ENCODE data around the gene HS6ST2. TPM values are rescaled to one million over a fixed set of nuclear protein-coding genes. Genes with fewer than 3 reads are reported as not detected.
"Not testable (repeated sequence)": the region's sequence is repeated elsewhere in the genome, so short reads cannot be mapped to it uniquely, and the experiment has no call there.

HS6ST2 gene
- polyA plus RNA-seq, 1 donor from 2014 or later = not detected

GRCh38 chrX:132956421-132957210 lies 1.8 kb downstream of the HS6ST2 start:
- Mint-ChIP-seq H3K36me3 (no peaks in the 10 kb centered on the region), H3K4me3 (peak overlapping the region in 3 of 4 donors; percentile 48 to 60 (median 49)), H3K27ac (no peak overlapping the region), H3K4me1 (peaks cover 0 to 7% (median 0%) of the 10 kb centered on the region in 3 donors), H3K27me3 (peaks cover 22% of the 10 kb centered on the region), H3K9me3 (no peaks in the 10 kb centered on the region)

- Mint-ChIP-seq H3K4me1 (peaks cover 0 to 7% (median 0%) of the 10 kb centered on the region in 3 donors), H3K9me3 (no peaks in the 10 kb centered on the region), H3K27me3 (peaks cover 18% of the 10 kb centered on the region), H3K4me3 (no peak overlapping the region), H3K36me3 (no peaks in the 10 kb centered on the region), H3K27ac (no peak overlapping the region)
These were observed 2.7 kb downstream of the HS6ST2 start for GRCh38 chrX:132955690-132956089.

- no peaks in the 10 kb centered on the region for H3K36me3 Mint-ChIP-seq
- H3K27ac Mint-ChIP-seq = no peak overlapping the region
- peaks cover 14% of the 10 kb centered on the region for H3K27me3 Mint-ChIP-seq
- H3K9me3 Mint-ChIP-seq = no peaks in the 10 kb centered on the region
- H3K4me3 Mint-ChIP-seq = no peak overlapping the region
- H3K4me1 Mint-ChIP-seq = peaks cover 0 to 7% (median 0%) of the 10 kb centered on the region in 3 donors
These were observed 4.1 kb downstream of the HS6ST2 start for GRCh38 chrX:132954323-132954722.

GRCh38 chrX:132953354-132953753 lies 5.1 kb downstream of the HS6ST2 start:
- H3K27me3 Mint-ChIP-seq = peaks cover 6% of the 10 kb centered on the region
- H3K4me3 Mint-ChIP-seq = no peak overlapping the region
- peaks cover 0 to 3% (median 0%) of the 10 kb centered on the region in 3 donors for H3K4me1 Mint-ChIP-seq
- H3K9me3 Mint-ChIP-seq = no peaks in the 10 kb centered on the region
- H3K27ac Mint-ChIP-seq = no peak overlapping the region
- no peaks in the 10 kb centered on the region for H3K36me3 Mint-ChIP-seq

- Mint-ChIP-seq H3K27ac (no peak overlapping the region), H3K9me3 (peaks cover 0 to 3% (median 3%) of the 10 kb centered on the region in 3 donors), H3K36me3 (no peaks in the 10 kb centered on the region), H3K4me3 (no peak overlapping the region), H3K4me1 (no peaks in the 10 kb centered on the region), H3K27me3 (no peaks in the 10 kb centered on the region)
These were observed 9.7 kb downstream of the HS6ST2 start for GRCh38 chrX:132948648-132949260.

- H3K4me1 Mint-ChIP-seq, H3K4me3 Mint-ChIP-seq, H3K27ac Mint-ChIP-seq, H3K27me3 Mint-ChIP-seq, H3K9me3 Mint-ChIP-seq, H3K36me3 Mint-ChIP-seq: not testable (repeated sequence)
These were observed 13.3 kb downstream of the HS6ST2 start for GRCh38 chrX:132945055-132945599.

- no peaks in the 10 kb centered on the region for H3K27me3 Mint-ChIP-seq
- no peaks in the 10 kb centered on the region for H3K4me1 Mint-ChIP-seq
- H3K4me3 Mint-ChIP-seq = no peak overlapping the region
- no peak overlapping the region for H3K27ac Mint-ChIP-seq
- H3K36me3 Mint-ChIP-seq = no peaks in the 10 kb centered on the region
- H3K9me3 Mint-ChIP-seq = peaks cover 0 to 4% (median 3%) of the 10 kb centered on the region in 3 donors
These were observed 17.6 kb downstream of the HS6ST2 start for GRCh38 chrX:132940727-132941327.

- Mint-ChIP-seq H3K27ac (no peak overlapping the region), H3K4me3 (no peak overlapping the region), H3K9me3 (peaks cover 0 to 4% (median 0%) of the 10 kb centered on the region in 3 donors), H3K36me3 (no peaks in the 10 kb centered on the region), H3K4me1 (no peaks in the 10 kb centered on the region), H3K27me3 (no peaks in the 10 kb centered on the region)
These were observed 25.3 kb downstream of the HS6ST2 start for GRCh38 chrX:132933170-132933569.

- no peak overlapping the region for H3K27ac Mint-ChIP-seq
- no peaks in the 10 kb centered on the region for H3K36me3 Mint-ChIP-seq
- H3K4me3 Mint-ChIP-seq = no peak overlapping the region
- H3K4me1 Mint-ChIP-seq = no peaks in the 10 kb centered on the region
- no peaks in the 10 kb centered on the region for H3K9me3 Mint-ChIP-seq
- peaks cover 2% of the 10 kb centered on the region for H3K27me3 Mint-ChIP-seq
These were observed 34.0 kb downstream of the HS6ST2 start for GRCh38 chrX:132924426-132924825.

GRCh38 chrX:132918523-132918922 lies 39.9 kb downstream of the HS6ST2 start:
- Mint-ChIP-seq H3K36me3 (no peaks in the 10 kb centered on the region), H3K9me3 (no peaks in the 10 kb centered on the region), H3K27me3 (peaks cover 4% of the 10 kb centered on the region), H3K4me1 (no peaks in the 10 kb centered on the region), H3K4me3 (no peak overlapping the region), H3K27ac (no peak overlapping the region)

- Mint-ChIP-seq H3K4me3 (no peak overlapping the region), H3K4me1 (no peaks in the 10 kb centered on the region), H3K27me3 (peaks cover 4% of the 10 kb centered on the region), H3K36me3 (no peaks in the 10 kb centered on the region), H3K27ac (no peak overlapping the region), H3K9me3 (no peaks in the 10 kb centered on the region)
These were observed 42.1 kb downstream of the HS6ST2 start for GRCh38 chrX:132916349-132916748.

- Mint-ChIP-seq H3K36me3 (no peaks in the 10 kb centered on the region), H3K27ac (no peak overlapping the region), H3K4me1 (no peaks in the 10 kb centered on the region), H3K9me3 (no peaks in the 10 kb centered on the region), H3K4me3 (no peak overlapping the region), H3K27me3 (peaks cover 4% of the 10 kb centered on the region)
These were observed 48.8 kb downstream of the HS6ST2 start for GRCh38 chrX:132909643-132910042.

- Mint-ChIP-seq H3K36me3 (no peaks in the 10 kb centered on the region), H3K9me3 (no peaks in the 10 kb centered on the region), H3K4me1 (no peaks in the 10 kb centered on the region), H3K4me3 (no peak overlapping the region), H3K27ac (no peak overlapping the region), H3K27me3 (peaks cover 4% of the 10 kb centered on the region)
These were observed 49.5 kb downstream of the HS6ST2 start for GRCh38 chrX:132908891-132909290.

GRCh38 chrX:132900633-132901293 lies 57.7 kb downstream of the HS6ST2 start:
- Mint-ChIP-seq H3K4me3 (no peak overlapping the region), H3K27me3 (peaks cover 3% of the 10 kb centered on the region), H3K27ac (no peak overlapping the region), H3K4me1 (no peaks in the 10 kb centered on the region), H3K9me3 (no peaks in the 10 kb centered on the region), H3K36me3 (no peaks in the 10 kb centered on the region)

GRCh38 chrX:132887569-132887968 lies 70.9 kb downstream of the HS6ST2 start:
- H3K36me3 Mint-ChIP-seq = no peaks in the 10 kb centered on the region
- H3K4me3 Mint-ChIP-seq = no peak overlapping the region
- H3K27ac Mint-ChIP-seq = no peak overlapping the region
- no peaks in the 10 kb centered on the region for H3K27me3 Mint-ChIP-seq
- peaks cover 0 to 1% (median 0%) of the 10 kb centered on the region in 3 donors for H3K4me1 Mint-ChIP-seq
- peaks cover 4 to 19% (median 5%) of the 10 kb centered on the region in 3 donors for H3K9me3 Mint-ChIP-seq
